Measurements from ENCODE around the gene TLE3.

GRCh38 chr15:70069716-70070115, 28.0 kb downstream of the TLE3 start:
- TF ChIP-seq CTCF (IDR thresholded peaks at IDR 0.05) (no peak), POLR2A (IDR thresholded peaks at IDR 0.05) (no peak), POLR2AphosphoS5 (IDR thresholded peaks at IDR 0.05) (no peak)
